Keratinocyte (primary cell): ENCODE results near the gene FXYD6.

Experiments
- EZH2 ChIP-seq: IDR thresholded peaks from one replicate; pipeline ENCODE4 v1.6.1; 2012; ENCODE audit warnings: inconsistent platforms, mild to moderate bottlenecking, low read length, moderate library complexity
- TF ChIP-seq, protein P1 (sequence below), 3 experiments: IDR thresholded peaks in 1 of 3; conservative IDR thresholded peaks in 1 of 3; optimal IDR thresholded peaks in 1 of 3; 2 replicates in 2 of 3; 3 replicates in 1 of 3; pipeline versions ENCODE3 to v1.5.1; 2011; ENCODE audit warnings: low read length in 3 of 3, mild to moderate bottlenecking in 3 of 3, moderate library complexity in 2 of 3, control low read depth in 1 of 3, inconsistent platforms in 1 of 3; ENCODE audit not compliant: insufficient read depth in 2 of 3; ENCODE audit errors: extremely low read depth in 1 of 3

DNA sequence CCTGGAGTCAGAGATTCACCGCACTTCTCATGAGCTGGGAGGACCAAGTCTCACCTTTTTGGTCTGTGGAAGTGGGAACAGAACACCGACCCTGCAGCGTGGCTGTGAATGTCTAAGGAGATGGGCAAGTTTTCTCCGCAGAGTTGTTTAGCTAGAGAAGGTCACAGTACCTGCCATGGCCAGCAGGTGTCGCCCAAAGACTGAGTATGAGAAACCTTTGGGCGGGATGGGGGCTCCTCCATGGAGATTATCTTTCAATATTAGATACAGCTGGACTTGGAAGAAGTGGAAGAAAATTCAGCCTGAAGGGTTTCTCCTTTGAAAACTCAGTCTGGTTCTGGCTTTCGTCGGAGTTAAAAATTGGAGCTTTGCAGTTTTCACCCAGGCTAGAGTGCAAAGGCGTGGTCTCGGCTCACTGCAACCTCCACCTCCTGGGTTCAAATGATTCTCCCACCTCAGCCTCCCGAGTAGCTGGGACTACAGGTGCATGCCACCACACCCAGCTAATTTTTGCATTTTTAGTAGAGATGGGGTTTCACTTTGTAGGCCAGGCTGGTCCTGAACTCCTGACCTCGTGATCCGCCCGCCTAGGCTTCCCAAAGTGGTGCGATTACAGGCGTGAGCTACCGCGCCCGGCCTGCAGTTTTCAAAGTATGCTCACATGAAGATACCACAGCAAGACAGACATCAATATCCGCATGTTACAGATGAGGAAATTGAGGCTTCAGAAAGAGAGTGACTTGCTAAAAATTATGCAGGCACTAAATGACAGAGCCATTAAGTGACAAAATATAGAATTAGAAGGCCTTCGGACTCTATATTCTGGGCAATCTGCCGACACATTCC, 68.8 kb downstream of the FXYD6 start:
- TF ChIP-seq, protein P1, sequence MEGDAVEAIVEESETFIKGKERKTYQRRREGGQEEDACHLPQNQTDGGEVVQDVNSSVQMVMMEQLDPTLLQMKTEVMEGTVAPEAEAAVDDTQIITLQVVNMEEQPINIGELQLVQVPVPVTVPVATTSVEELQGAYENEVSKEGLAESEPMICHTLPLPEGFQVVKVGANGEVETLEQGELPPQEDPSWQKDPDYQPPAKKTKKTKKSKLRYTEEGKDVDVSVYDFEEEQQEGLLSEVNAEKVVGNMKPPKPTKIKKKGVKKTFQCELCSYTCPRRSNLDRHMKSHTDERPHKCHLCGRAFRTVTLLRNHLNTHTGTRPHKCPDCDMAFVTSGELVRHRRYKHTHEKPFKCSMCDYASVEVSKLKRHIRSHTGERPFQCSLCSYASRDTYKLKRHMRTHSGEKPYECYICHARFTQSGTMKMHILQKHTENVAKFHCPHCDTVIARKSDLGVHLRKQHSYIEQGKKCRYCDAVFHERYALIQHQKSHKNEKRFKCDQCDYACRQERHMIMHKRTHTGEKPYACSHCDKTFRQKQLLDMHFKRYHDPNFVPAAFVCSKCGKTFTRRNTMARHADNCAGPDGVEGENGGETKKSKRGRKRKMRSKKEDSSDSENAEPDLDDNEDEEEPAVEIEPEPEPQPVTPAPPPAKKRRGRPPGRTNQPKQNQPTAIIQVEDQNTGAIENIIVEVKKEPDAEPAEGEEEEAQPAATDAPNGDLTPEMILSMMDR (optimal IDR thresholded peaks at IDR 0.05 in 1 of 3, IDR thresholded peaks at IDR 0.05 in 1 of 3, conservative IDR thresholded peaks at IDR 0.05 in 1 of 3; ENCODE audit: extremely low read depth in 1 of 3, insufficient read depth in 2 of 3, low read length in 3 of 3) = peak; percentile 72 to 84 (median 73)
- no peak for TF ChIP-seq EZH2
